NCI-H2081 (cell line): ENCODE measurements around the gene CDK11B.
"Not testable (repeated sequence)": the region's sequence is repeated elsewhere in the genome, so short reads cannot be mapped to it uniquely, and the experiment has no call there.

Experiments used
- DNase-seq, 2 experiments: peaks; one replicate each; lab custom pipeline; 2025; lab: John Stamatoyannopoulos, UW

The CDK11B gene

GRCh38 chr1:1662392-1662791 is 3.6 kb upstream of the CDK11B start:
- not testable (repeated sequence) for DNase-seq

DNA sequence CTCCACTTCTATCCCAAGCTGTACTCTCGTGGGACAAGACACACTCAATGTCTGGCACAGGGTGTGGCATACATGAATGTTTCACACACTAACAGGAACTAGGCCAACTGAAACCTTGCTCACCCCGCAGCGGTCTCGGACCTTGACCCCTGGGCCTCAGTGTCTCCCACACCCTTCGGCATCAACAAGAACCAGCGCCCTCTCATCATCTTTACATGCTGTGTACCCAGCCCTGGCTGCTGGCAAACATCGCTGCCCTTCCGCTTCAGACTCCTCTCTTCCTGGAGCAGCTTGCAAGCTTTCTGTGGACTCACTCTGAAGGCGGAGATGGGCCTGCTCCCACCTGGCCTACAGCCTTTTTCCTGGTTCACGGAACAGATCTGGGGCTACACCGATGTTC is 10.5 kb downstream of the CDK11B start:
- DNase-seq = not testable (repeated sequence)

GRCh38 chr1:1647567-1648241 is 11.1 kb downstream of the CDK11B start:
- not testable (repeated sequence) for DNase-seq

GRCh38 chr1:1646326-1646725 is 12.5 kb downstream of the CDK11B start:
- DNase-seq = not testable (repeated sequence)

DNA sequence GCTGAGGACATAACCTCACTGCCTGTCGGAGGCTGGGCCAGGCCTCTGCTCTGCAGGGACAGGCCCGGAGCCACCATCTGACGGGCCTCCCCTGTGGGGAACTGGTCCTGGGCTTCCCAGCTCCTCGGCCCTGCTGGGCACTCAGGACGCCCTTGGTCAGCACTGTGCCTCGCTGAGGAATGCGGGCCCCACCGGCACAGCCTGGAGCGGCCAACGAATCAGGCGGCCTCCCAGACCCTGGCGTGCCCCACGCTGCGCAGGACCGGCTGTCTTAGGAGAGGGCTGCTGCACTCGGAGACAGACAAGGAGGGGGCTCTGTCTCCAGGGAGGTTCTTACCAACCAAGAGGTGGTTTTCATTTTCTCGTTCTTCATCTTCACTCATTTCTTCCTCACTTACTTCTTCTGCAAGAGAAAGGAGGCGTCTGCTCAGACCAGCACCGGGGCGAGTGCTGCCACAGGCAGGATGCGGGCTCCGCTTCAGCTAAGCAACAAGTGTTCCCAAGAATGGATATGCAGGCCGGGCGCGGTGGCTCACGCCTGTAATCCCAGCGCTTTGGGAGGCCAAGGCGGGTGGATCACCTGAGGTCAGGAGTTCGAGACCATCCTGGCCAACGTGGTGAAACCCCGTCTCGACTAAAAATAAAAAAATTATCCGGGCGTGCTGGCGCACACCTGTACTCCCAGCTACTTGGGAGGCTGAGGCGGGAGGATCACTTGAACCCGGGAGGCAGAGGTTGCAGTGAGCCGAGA is 17.9 kb downstream of the CDK11B start:
- not testable (repeated sequence) for DNase-seq

- not testable (repeated sequence) for DNase-seq
These were observed 18.7 kb downstream of the CDK11B start for GRCh38 chr1:1640081-1640480.

GRCh38 chr1:1639368-1639767 is 19.4 kb downstream of the CDK11B start:
- DNase-seq = not testable (repeated sequence)

- not testable (repeated sequence) for DNase-seq
These were observed 20.3 kb downstream of the CDK11B start for GRCh38 chr1:1638528-1638927.

DNA sequence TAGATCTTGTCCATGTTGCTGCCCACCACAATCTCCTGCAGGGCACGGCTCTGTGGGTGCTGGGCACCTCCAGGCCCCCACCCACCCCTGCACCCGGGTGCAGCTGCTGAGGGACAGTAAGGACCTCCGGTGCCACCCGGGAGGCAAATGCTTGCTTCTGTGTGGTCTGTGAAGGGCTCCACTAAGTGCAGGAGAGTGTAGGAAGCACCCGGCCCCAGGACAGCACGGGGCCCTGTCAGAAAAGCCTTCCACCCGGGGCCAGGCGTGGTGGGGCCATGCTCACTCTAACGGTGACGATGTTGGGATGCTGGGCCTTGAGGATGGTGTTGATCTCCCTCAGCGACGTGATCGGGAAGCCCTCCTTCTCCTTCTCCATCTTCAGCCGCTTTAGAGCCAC is 21.3 kb downstream of the CDK11B start:
- DNase-seq = not testable (repeated sequence)

GRCh38 chr1:1636621-1637478 is 22.0 kb downstream of the CDK11B start:
- not testable (repeated sequence) for DNase-seq

DNA sequence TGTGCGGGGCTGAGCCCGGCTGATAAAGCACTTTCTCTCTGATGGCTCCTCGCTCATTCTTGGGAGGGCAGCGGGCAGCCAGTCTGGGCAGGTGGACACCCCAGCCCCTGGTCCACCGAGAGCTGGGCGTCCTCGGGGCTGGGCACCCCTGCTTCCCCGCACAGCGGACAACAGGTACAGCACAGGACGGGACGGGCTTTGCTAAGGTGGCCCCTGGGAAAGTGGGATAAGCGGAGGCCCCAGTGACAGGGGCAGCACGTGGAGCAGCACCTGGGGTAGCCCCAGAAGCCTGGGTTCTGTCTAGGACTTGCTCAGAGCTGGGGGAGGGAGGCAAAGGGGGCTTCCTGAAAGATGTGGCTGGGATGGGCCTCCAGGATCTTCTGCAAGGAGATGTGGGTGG is 24.2 kb downstream of the CDK11B start:
- DNase-seq = not testable (repeated sequence)

DNA sequence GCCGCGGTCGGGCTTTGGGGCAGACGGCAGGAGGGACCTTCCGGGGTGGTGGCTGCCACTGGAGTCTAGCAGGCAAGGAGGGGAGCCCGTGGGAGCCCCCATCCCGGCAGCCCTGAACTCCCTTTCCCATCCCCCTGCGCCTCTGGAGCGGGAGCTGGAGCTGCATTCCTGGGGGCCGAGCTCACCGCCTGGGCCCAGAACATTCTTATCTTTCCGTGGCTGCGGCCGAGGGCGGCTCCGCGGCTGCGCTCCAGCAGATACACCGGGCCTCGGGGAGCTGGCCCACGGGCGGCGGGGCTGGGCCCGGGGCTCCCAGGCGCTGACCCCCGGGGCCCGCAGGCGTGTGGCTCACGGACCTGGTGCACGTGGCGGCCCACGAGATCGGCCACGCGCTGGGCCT is 25.4 kb downstream of the CDK11B start:
- DNase-seq = not testable (repeated sequence)

DNA sequence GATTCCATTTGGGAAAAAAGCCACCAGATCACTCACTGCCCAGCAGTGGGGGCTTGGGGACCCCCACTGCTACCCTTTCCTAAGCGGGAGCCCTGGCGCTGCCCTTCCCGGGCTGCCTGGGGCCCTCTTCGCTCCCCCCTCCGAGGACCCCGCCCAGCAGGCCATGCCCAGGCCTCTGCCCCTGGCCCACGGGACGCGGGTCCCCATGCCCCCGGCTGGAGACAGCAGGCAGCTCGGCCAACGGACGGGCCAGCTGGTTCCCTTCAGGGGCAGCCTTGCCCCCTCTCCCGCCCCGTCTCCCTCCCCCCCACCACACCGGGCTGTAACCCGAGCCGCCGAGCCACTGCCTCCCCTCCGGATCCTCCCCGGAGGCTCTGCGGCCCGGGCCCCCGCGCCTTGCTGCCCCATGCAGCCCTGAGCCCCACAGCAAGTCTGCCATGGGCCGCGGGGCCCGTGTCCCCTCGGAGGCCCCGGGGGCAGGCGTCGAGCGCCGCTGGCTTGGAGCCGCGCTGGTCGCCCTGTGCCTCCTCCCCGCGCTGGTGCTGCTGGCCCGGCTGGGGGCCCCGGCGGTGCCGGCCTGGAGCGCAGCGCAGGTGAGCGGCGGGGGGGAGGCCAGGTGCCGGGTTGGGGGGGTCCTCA is 26.9 kb downstream of the CDK11B start, which contains the start of gene MMP23B:
Gene MMP23B (plus strand): TSS at position 392 of the 639 bp plus-strand sequence. CDS start 46 bp downstream, at position 438.
- no peak for DNase-seq

- DNase-seq = no peak
These were observed 27.6 kb downstream of the CDK11B start for GRCh38 chr1:1630965-1631781.

DNA sequence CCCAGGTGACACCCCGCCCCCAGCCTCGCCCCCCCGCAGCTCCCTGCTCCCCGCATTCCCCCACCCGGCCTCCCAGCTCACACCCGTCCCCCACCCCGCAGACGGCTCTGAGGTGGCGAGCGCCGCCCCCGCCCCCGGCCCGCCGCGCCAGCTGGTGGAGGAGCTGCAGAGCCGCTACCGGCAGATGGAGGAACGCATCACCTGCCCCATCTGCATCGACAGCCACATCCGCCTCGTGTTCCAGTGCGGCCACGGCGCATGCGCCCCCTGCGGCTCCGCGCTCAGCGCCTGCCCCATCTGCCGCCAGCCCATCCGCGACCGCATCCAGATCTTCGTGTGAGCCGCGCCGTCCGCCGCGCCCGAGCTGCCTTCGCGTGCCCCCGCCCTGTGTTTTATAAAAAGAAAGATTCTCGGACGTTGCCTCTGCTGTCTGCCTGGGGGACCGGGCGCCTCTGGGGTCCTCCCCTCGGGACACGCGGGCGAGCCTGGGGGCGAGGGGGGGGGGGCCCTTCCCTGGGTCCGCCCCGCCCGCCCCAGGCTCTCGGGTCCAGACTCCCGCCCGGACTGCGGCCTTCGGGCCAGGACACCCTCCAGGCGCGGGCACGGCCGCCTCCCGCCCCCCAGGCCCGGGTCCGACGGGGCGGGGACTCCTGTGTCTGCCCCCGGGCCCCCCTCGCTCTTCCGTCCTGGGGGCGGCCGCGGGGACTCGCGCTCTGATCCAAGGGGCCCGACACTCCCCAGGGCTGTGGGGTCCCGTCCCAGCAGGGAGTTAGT is 28.4 kb downstream of the CDK11B start:
- DNase-seq = no peak

GRCh38 chr1:1629430-1630190 is 29.2 kb downstream of the CDK11B start:
- no peak for DNase-seq

GRCh38 chr1:1628754-1629429 is 29.9 kb downstream of the CDK11B start:
- no peak for DNase-seq

DNA sequence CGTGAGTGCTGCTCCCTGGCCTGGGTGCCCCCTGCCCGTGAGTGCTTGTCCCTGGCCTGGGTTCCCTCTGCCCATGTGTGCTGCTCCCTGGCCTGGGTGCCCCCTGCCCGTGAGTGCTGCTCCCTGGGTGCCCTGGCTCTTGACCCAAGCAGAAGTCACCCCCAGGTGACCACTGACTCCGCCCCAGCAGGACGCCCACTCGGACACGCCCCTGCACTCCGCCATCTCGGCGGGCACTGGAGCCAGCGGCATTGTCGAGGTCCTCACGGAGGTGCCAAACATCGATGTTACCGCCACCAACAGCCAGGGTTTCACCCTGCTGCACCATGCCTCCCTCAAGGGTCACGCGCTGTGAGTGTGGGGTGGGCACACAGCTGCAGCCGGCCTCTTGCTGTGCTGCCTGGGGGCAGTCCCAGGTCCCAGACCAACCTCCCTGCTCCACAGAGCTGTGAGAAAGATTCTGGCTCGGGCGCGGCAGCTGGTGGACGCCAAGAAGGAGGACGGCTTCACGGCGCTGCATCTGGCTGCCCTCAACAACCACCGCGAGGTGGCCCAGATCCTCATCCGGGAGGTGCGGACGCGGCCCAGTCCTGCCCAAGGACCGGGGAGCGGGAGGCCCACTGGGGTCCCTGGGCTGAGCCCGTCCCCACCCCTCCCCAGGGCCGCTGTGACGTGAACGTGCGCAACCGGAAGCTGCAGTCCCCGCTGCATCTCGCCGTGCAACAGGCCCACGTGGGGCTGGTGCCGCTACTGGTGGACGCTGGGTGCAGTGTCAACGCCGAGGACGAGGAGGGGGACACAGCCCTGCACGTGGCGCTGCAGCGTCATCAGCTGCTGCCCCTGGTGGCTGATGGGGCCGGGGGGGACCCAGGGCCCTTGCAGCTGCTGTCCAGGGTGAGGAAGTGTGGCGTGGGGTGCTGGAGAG is 30.7 kb downstream of the CDK11B start:
- DNase-seq = no peak
